HCT116 (cell line): ENCODE results near the gene FAM162A.

ENCODE experiments used
- ATF3 ChIP-seq: IDR thresholded peaks from 2 replicates; pipeline ENCODE4 v1.6.1; 2012
- CTCF ChIP-seq, 3 experiments: fragments of 200-600 bp in 1 of 3; sonication (generic) in 1 of 3; IDR thresholded peaks in 2 of 3; conservative IDR thresholded peaks in 1 of 3; 2 replicates each; pipeline ENCODE4 v1.5.1; 2012 to 2017; ENCODE audit warnings: low read depth in 2 of 3, low read length in 2 of 3, antibody characterized with exemption in 1 of 3, borderline replicate concordance in 1 of 3, control low read depth in 1 of 3, mild to moderate bottlenecking in 1 of 3, mixed read lengths in 1 of 3, mixed run types in 1 of 3, moderate library complexity in 1 of 3; ENCODE audit not compliant: insufficient read depth in 1 of 3
- EZH2phosphoT487 ChIP-seq: fragments of 200-600 bp; IDR thresholded peaks from 2 replicates; pipeline ENCODE4 v1.6.1; 2018; ENCODE audit warnings: antibody characterized with exemption, borderline replicate concordance
- MAX ChIP-seq: IDR thresholded peaks from 2 replicates; pipeline ENCODE4 v1.6.1; 2012
- POLR2A ChIP-seq: IDR thresholded peaks from 2 replicates; pipeline ENCODE4 v1.7.0; 2011; ENCODE audit warnings: borderline replicate concordance; ENCODE audit not compliant: insufficient read depth, insufficient read length; ENCODE audit errors: extremely low read depth
- POLR2AphosphoS5 ChIP-seq: IDR thresholded peaks from 2 replicates; pipeline ENCODE4 v1.6.1; 2011; ENCODE audit warnings: mild to moderate bottlenecking, low read depth, low read length, moderate library complexity
- REST ChIP-seq: IDR thresholded peaks from 2 replicates; pipeline ENCODE4 v1.6.1; 2012; ENCODE audit warnings: low read depth
- SP1 ChIP-seq: IDR thresholded peaks from 2 replicates; pipeline ENCODE4 v1.6.1; 2012; ENCODE audit warnings: low read depth
- SRF ChIP-seq: IDR thresholded peaks from 2 replicates; pipeline ENCODE4 v1.6.1; 2012; ENCODE audit warnings: low read depth
- TCF7L2 ChIP-seq: IDR thresholded peaks from 2 replicates; pipeline ENCODE4 v1.7.0; 2011; ENCODE audit warnings: borderline replicate concordance, inconsistent platforms; ENCODE audit not compliant: insufficient read depth, insufficient read length; ENCODE audit errors: extremely low read depth

GRCh38 chr3:122457706-122458105, 73.7 kb downstream of the FAM162A start:
- TF ChIP-seq CTCF (IDR thresholded peaks at IDR 0.05 in 2 of 3, conservative IDR thresholded peaks at IDR 0.05 in 1 of 3; ENCODE audit: borderline replicate concordance in 1 of 3, insufficient read depth in 1 of 3, low read depth in 2 of 3, low read length in 2 of 3) = no peak
- TF ChIP-seq TCF7L2 = no peak
- no peak for TF ChIP-seq REST
- no peak for TF ChIP-seq POLR2A
- TF ChIP-seq SP1 = no peak
- TF ChIP-seq EZH2phosphoT487 = no peak
- no peak for TF ChIP-seq ATF3
- TF ChIP-seq POLR2AphosphoS5 = no peak
- TF ChIP-seq SRF = no peak
- no peak for TF ChIP-seq MAX
